ENCODE data around the gene LRIG1.

DNA sequence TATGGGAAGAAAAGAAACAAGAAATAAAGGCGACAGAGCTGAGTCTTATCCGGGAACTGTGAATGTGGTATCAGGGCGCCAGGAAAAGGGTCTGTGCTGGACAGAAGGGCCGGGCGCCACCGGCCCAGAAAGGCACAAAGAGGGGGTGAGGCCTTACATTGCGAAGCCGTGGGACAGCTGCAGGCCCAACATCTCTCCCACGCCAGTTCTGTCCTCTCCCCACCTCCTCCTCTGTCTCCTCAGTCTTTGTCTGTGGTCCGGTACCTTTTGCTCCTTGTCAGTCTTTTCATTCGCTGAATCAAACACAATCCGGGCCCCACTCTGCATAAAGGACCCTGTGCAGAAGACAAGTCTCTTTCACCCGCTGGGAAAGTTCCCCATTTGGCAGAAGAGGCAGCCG is 81.8 kb downstream of the LRIG1 start:
- TF ChIP-seq, protein P1, sequence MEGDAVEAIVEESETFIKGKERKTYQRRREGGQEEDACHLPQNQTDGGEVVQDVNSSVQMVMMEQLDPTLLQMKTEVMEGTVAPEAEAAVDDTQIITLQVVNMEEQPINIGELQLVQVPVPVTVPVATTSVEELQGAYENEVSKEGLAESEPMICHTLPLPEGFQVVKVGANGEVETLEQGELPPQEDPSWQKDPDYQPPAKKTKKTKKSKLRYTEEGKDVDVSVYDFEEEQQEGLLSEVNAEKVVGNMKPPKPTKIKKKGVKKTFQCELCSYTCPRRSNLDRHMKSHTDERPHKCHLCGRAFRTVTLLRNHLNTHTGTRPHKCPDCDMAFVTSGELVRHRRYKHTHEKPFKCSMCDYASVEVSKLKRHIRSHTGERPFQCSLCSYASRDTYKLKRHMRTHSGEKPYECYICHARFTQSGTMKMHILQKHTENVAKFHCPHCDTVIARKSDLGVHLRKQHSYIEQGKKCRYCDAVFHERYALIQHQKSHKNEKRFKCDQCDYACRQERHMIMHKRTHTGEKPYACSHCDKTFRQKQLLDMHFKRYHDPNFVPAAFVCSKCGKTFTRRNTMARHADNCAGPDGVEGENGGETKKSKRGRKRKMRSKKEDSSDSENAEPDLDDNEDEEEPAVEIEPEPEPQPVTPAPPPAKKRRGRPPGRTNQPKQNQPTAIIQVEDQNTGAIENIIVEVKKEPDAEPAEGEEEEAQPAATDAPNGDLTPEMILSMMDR (IDR thresholded peaks at IDR 0.05; ENCODE audit: low read depth, low read length, poor library complexity, severe bottlenecking): no peak
- TF ChIP-seq EZH2phosphoT487 (IDR thresholded peaks at IDR 0.05; ENCODE audit: borderline replicate concordance, low read length): no peak
